ENCODE data around the gene OXTR. TPM values are rescaled to one million over a fixed set of nuclear protein-coding genes. Genes with fewer than 3 reads are reported as not detected.

OXTR gene
- total and polyA plus RNA-seq, 2 of the 13 experiments (the other 11 are each of a cell fraction or from before 2014, with no cell fraction given) = 0.36 to 0.95 TPM

- H3K9ac ChIP-seq (ENCODE audit: insufficient read depth, low read depth, low read length) = no peak overlapping the region
- no peak for DNase-seq (ENCODE audit: low spot score)
- no peak overlapping the region for H3K27ac ChIP-seq (ENCODE audit: extremely low read length, insufficient read depth, low read length)
- no peaks in the 10 kb centered on the region for H4K20me1 ChIP-seq (ENCODE audit: insufficient read depth, low read length)
- POLR2A ChIA-PET = no interaction called here
- peaks cover 0 to 11% of the 10 kb centered on the region in 2 experiments; a peak in 1 of 5 replicates for H3K27me3 ChIP-seq (ENCODE audit: control insufficient read depth in 1 of 2, insufficient read depth in 2 of 2, low read length in 2 of 2)
- ATAC-seq = no peak
- in situ Hi-C loops (cut with HindIII; ENCODE audit: extremely low pct_ligation_motif_present, low pct_unique_long_range_greater_than_20kb) (no loop called here), intact Hi-C loops (cut with micrococcal nuclease; ENCODE audit: unreplicated experiment) (no loop called here)
- H3K79me2 ChIP-seq (ENCODE audit: insufficient read depth, low read length) = no peaks in the 10 kb centered on the region
- no peak overlapping the region for H2AFZ ChIP-seq (ENCODE audit: low read length)
- H3K36me3 ChIP-seq (replicated peaks in 1 of 2; ENCODE audit: control insufficient read depth in 1 of 2, insufficient read depth in 2 of 2, low read length in 2 of 2) = no peaks in the 10 kb centered on the region
- H3K4me3 ChIP-seq (replicated peaks in 1 of 3; ENCODE audit: insufficient read depth in 1 of 3, low read depth in 2 of 3, low read length in 3 of 3) = no peak overlapping the region
- H3K4me2 ChIP-seq (ENCODE audit: low read depth, low read length) = no peak overlapping the region
- H3K9me3 ChIP-seq (ENCODE audit: low read length) = no peaks in the 10 kb centered on the region
- CTCF ChIA-PET (ENCODE audit: low intra/inter-chr PET ratio, low total read pairs) = no interaction called here
- WGBS (ENCODE audit: low lambda C conversion rate) = 51% methylated on average over 3 of the region's 3 CpGs
- H3K4me1 ChIP-seq (ENCODE audit: insufficient read depth, low read length) = peaks cover 32% of the 10 kb centered on the region
- no peak for FAIRE-seq
- BruUV-seq (replicated peaks) = no TSS peak
- TF ChIP-seq ADNP (CRISPR knock-in tag; IDR thresholded peaks at IDR 0.05) = no peak
- TF ChIP-seq KLF11 (CRISPR knock-in tag; IDR thresholded peaks at IDR 0.05) = no peak
- no peak for TF ChIP-seq MXD3 (CRISPR knock-in tag; IDR thresholded peaks at IDR 0.05)
- TF ChIP-seq ATF7-NPFF (CRISPR knock-in tag; IDR thresholded peaks at IDR 0.05; ENCODE audit: low read depth) = no peak
- no peak for TF ChIP-seq IRF1 (CRISPR knock-in tag; IDR thresholded peaks at IDR 0.05; ENCODE audit: low read depth)
- TF ChIP-seq BCL6 (CRISPR knock-in tag; IDR thresholded peaks at IDR 0.05) = no peak
- TF ChIP-seq MBD4 (IDR thresholded peaks at IDR 0.05; ENCODE audit: borderline replicate concordance, low read length) = no peak
- TF ChIP-seq ZNF282 (IDR thresholded peaks at IDR 0.05; ENCODE audit: partially characterized antibody) = no peak
- TF ChIP-seq CERS6 (CRISPR knock-in tag; IDR thresholded peaks at IDR 0.05) = no peak
- no peak for TF ChIP-seq KAT8 (CRISPR knock-in tag; IDR thresholded peaks at IDR 0.05)
- no peak for TF ChIP-seq CBX1 (IDR thresholded peaks at IDR 0.05; ENCODE audit: low read depth)
- no peak for TF ChIP-seq ZHX1 (CRISPR knock-in tag; IDR thresholded peaks at IDR 0.05; ENCODE audit: low read depth)
- TF ChIP-seq TBX3 (IDR thresholded peaks at IDR 0.05; ENCODE audit: borderline replicate concordance) = no peak
- no peak for TF ChIP-seq MBNL3 (CRISPR knock-in tag; conservative IDR thresholded peaks at IDR 0.05)
- no peak for TF ChIP-seq ZNF574 (CRISPR knock-in tag; IDR thresholded peaks at IDR 0.05)
- no peak for TF ChIP-seq HMGXB4 (CRISPR knock-in tag; IDR thresholded peaks at IDR 0.05; ENCODE audit: borderline replicate concordance in 1 of 2, low read depth in 1 of 2)
Measured at GRCh38 chr3:8743911-8744310, 25.5 kb downstream of the OXTR start.
